Thoracic aorta (tissue), 2 donors: Measurements from ENCODE around the gene CCR5AS.
"Not testable (repeated sequence)": the region's sequence is repeated elsewhere in the genome, so short reads cannot be mapped to it uniquely, and the experiment has no call there.

ENCODE experiments used
- ATAC-seq: fragments of 150-250 bp; one replicate; pipeline ENCODE4 v1.8.0; 2017; ENCODE audit warnings: low read depth; ENCODE audit not compliant: insufficient number of reproducible peaks, low FRiP score
- DNase-seq: peaks from one replicate; pipeline ENCODE4 v3.0.0-alpha.2; 2020; ENCODE audit warnings: low spot score
- H3K27ac ChIP-seq, 2 donors: fragments of 200-600 bp; sonication (generic); 1 replicate in 1 of 2; 2 replicates in 1 of 2; pipeline ENCODE4 v1.5.1; 2016; ENCODE audit warnings: mild to moderate bottlenecking in 2 of 2, moderate library complexity in 2 of 2
- H3K27me3 ChIP-seq: fragments of 200-600 bp; sonication (generic); replicated peaks from 2 replicates; pipeline ENCODE4 v1.6.0; 2016; ENCODE audit warnings: mild to moderate bottlenecking; ENCODE audit not compliant: insufficient read depth
- H3K36me3 ChIP-seq: fragments of 200-600 bp; sonication (generic); one replicate; pipeline ENCODE4 v1.5.1; 2016
- H3K4me1 ChIP-seq, 2 donors: fragments of 200-600 bp; sonication (generic); 1 replicate in 1 of 2; 2 replicates in 1 of 2; pipeline versions ENCODE4 v1.5.1 to v1.6.0; 2016; ENCODE audit warnings: low read depth in 2 of 2, mild to moderate bottlenecking in 1 of 2; ENCODE audit not compliant: control insufficient read depth in 1 of 2
- H3K4me3 ChIP-seq: fragments of 200-600 bp; sonication (generic); 2 replicates; pipeline ENCODE4 v1.5.1; 2016; ENCODE audit warnings: mild to moderate bottlenecking
- H3K9me3 ChIP-seq: fragments of 200-600 bp; sonication (generic); 2 replicates; pipeline ENCODE4 v1.5.1; 2016
- CTCF ChIP-seq: fragments of 200-600 bp; sonication (generic); IDR thresholded peaks from one replicate; pipeline ENCODE4 v1.5.1; 2019; ENCODE audit warnings: antibody characterized with exemption

Gene CCR5AS

DNA sequence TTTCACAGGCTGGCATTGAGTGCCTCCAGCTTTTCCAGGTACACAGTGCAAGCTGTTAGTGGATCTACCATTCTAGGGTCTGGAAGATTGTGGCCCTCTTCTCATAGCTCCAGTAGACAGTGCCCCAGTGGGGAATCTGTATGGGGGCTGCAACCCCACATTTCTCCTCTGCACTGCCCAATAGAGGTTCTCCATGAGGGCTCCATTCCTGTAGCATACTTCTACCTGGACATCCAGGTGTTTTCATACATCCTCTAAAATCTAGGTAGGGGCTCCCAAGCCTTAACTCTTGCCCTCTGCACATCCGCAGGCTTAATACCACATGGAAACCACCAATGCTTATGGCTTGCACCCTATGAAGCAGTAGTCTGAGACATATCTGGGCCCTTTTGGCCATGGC, 68.0 kb downstream of the CCR5AS start:
- H3K4me1 ChIP-seq: no peaks in the 10 kb centered on the region
- ATAC-seq: no peak

DNA sequence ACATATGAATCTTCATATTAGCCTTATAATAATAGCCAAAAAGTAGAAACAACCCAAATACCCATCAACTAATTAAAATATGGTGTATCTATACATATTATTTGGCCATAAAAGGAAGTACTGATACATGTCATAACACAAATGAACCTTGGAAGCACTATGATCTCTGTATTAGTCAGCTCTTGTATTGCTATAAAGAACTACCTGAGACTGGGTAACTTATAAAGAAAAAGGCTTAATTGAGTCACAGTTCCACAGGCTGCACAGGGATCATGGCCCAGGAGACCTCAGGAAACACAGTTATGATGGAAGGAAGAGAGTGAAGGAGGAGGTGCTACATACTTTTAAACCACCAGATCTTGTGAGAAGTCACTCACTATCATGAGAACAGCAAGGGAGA, 69.0 kb downstream of the CCR5AS start:
- Histone ChIP-seq H3K9me3 (peaks cover 9% of the 10 kb centered on the region), H3K27me3 (no peaks in the 10 kb centered on the region), H3K36me3 (no peaks in the 10 kb centered on the region), H3K4me1 (no peaks in the 10 kb centered on the region), H3K27ac (no peak overlapping the region), H3K4me3 (no peak overlapping the region)
- ATAC-seq: no peak
- TF ChIP-seq CTCF: no peak
- no peak for DNase-seq

More for the DNA sequence above, 68.0 kb downstream of the CCR5AS start:
- Histone ChIP-seq H3K27ac (no peak overlapping the region), H3K27me3 (no peaks in the 10 kb centered on the region), H3K36me3 (no peaks in the 10 kb centered on the region), H3K4me3 (no peak overlapping the region), H3K9me3 (peaks cover 9% of the 10 kb centered on the region)
- DNase-seq: no peak
- no peak for TF ChIP-seq CTCF

DNA sequence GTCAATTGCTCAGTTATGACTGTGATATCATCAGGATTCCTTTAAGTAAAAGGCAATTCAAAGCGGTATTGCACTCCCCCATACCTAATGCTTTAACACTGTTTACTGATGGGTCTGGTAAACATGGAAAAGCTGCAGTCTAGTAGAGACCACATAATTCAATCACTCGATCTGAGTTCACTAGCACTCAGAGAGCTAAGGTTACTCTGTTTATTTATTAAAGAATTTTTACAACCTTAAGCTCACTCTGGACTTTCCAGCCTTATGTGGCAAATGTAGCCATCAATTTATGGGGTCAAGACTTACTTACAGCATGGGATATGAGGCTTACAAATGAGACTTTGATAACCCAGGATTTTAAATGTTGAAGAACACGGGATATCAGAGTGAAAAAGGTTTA, 71.3 kb downstream of the CCR5AS start:
- ATAC-seq (no peak), DNase-seq (no peak)
- Histone ChIP-seq H3K27ac (no peak overlapping the region), H3K27me3 (no peaks in the 10 kb centered on the region), H3K36me3 (no peaks in the 10 kb centered on the region), H3K4me3 (no peak overlapping the region), H3K4me1 (no peaks in the 10 kb centered on the region), H3K9me3 (peaks cover 9% of the 10 kb centered on the region)
- no peak for TF ChIP-seq CTCF

GRCh38 chr3:46334741-46335478, 72.0 kb downstream of the CCR5AS start:
- no peak overlapping the region for H3K27ac ChIP-seq
- no peaks in the 10 kb centered on the region for H3K36me3 ChIP-seq
- peaks cover 9% of the 10 kb centered on the region for H3K9me3 ChIP-seq
- no peak for ATAC-seq
- no peaks in the 10 kb centered on the region for H3K4me1 ChIP-seq
- DNase-seq: no peak
- no peak overlapping the region for H3K4me3 ChIP-seq
- no peak for TF ChIP-seq CTCF
- no peaks in the 10 kb centered on the region for H3K27me3 ChIP-seq

GRCh38 chr3:46330676-46331075, 76.2 kb downstream of the CCR5AS start:
- not testable (repeated sequence) for DNase-seq, H3K36me3 ChIP-seq, ATAC-seq, H3K9me3 ChIP-seq, H3K4me1 ChIP-seq, H3K27ac ChIP-seq, H3K4me3 ChIP-seq, H3K27me3 ChIP-seq
